Heart right ventricle (tissue), 16 donors: ENCODE results near the gene LIPT1. TPM values are rescaled to one million over a fixed set of nuclear protein-coding genes. Genes with fewer than 3 reads are reported as not detected.

ENCODE experiments used
- ATAC-seq, 8 donors: fragments of 200-7000 bp; cut with Tn5 transposase; one replicate each; pipeline ENCODE4 v1.9.1; 2020; ENCODE audit warnings: mild to moderate bottlenecking in 8 of 8, moderate library complexity in 8 of 8, moderate number of reproducible peaks in 1 of 8
- DNase-seq, 2 donors: peaks; one replicate each; pipeline ENCODE4 v3.0.0-alpha.2; 2020
- H3K27ac ChIP-seq, 10 donors: fragments of 200-600 bp; sonication (generic) in 2 of 10; one replicate each; pipeline versions ENCODE4 v1.5.0 to v1.8.0; 2020 to 2022; ENCODE audit warnings: mild to moderate bottlenecking in 3 of 10
- H3K27me3 ChIP-seq, 7 donors: fragments of 200-600 bp; one replicate each; pipeline ENCODE4 v1.8.0; 2021 to 2022; ENCODE audit warnings: mild to moderate bottlenecking in 2 of 7
- H3K36me3 ChIP-seq, 9 donors: fragments of 200-600 bp; sonication (generic) in 1 of 9; one replicate each; pipeline versions ENCODE4 v1.5.0 to v1.8.0; 2020 to 2022; ENCODE audit warnings: mild to moderate bottlenecking in 2 of 9
- H3K4me1 ChIP-seq, 9 donors: fragments of 200-600 bp; sonication (generic) in 1 of 9; one replicate each; pipeline versions ENCODE4 v1.5.0 to v1.8.0; 2020 to 2022; ENCODE audit warnings: mild to moderate bottlenecking in 4 of 9
- H3K4me3 ChIP-seq, 10 donors: fragments of 200-600 bp; sonication (generic) in 2 of 10; one replicate each; pipeline versions ENCODE4 v1.5.0 to v1.8.0; 2020 to 2022; ENCODE audit warnings: mild to moderate bottlenecking in 7 of 10, moderate library complexity in 2 of 10
- H3K9me3 ChIP-seq, 11 donors: fragments of 200-600 bp in 10 of 11; sonication (generic) in 2 of 11; one replicate each; pipeline versions ENCODE4 v1.5.0 to v1.8.0; 2013 to 2022; ENCODE audit warnings: mild to moderate bottlenecking in 2 of 11, control low read depth in 1 of 11, moderate library complexity in 1 of 11
- WGBS, 2 donors: extraction: QIAGEN DNeasy Blood & Tissue Kit; methylation state at CpG; one replicate each; pipeline ENCODE4 v1.1.7; 2013; ENCODE audit warnings: inconsistent platforms in 1 of 2; 5-methylcytosine and 5-hydroxymethylcytosine counted together
- intact Hi-C, 10 donors: fragments of 100-400 bp; cut with DNase I; formaldehyde crosslinking; loops; one replicate each; pipeline versions ENCODE4 v1.11.1 to v1.14.2; 2022
- long read RNA-seq, 3 donors: library from polyadenylated mRNA; unstranded; transcript quantifications; one replicate each; pipeline ENCODE4 v2.0.0, GENCODE V29; 2020 to 2021
- polyA plus RNA-seq, 2 donors: library from polyadenylated mRNA; stranded (reverse); fragments of 200-250 nt; gene quantifications; one replicate each; pipeline ENCODE4 v1.2.3, GENCODE V29; 2013
- total RNA-seq, 10 donors: library from RNA; stranded (reverse); fragmentation: NEBNext Ultra II Directional in 3 of 10; extraction: Animal tissue kit (Norgen Biotek cat#: 25700) in 3 of 10; gene quantifications; one replicate each; pipeline versions ENCODE4 v1.2.1 to v1.2.4, GENCODE V29; 2021 to 2023
- TF ChIP-seq, protein P1 (sequence below), 9 donors: fragments of 200-600 bp; sonication (generic) in 2 of 9; IDR thresholded peaks; one replicate each; pipeline versions ENCODE4 v1.5.0 to v1.8.0; 2021 to 2022; ENCODE audit warnings: antibody characterized with exemption in 9 of 9, mild to moderate bottlenecking in 5 of 9, moderate library complexity in 1 of 9
- donor health status: Arrhythmogenic right ventricular cardiomyopathy.
- donor health status: ischemic (EF 13 %, LVEDD 7.1; RV severe dilation, severe dysfunction).
- donor health status: healthy with polysubstance abuse.
- donor health status: DM: no; HTN: yes; CAD: no.
- donor health status: DM: no; HTN: no; CAD: no.
- donor health status: ischemic (EF 25% LVEDD 6.9; RV normal size, moderate dysfunction).
- donor health status: ischemic (EF 25% LVEDD 5.7; RV mildly dilated, moderate dysfunction).
- donor health status: healthy.
- donor health status: DM: yes; HTN: yes; CAD: no.
- donor health status: Ischemic cardiomyopathy.
- donor health status: ischemic (EF 35%, LVEDD 5.7; RV mildly dilated, moderate dysfunction).
- donor health status: nonischemic (EF 11% LVEDD 7.7; RV severe dilation, severe dysfunction).
- donor health status: DM: yes; HTN: yes; CAD: no.
- donor health status: PGD.
- donor health status: ischemic (EF 29% LVEDD 5.4; RV normal size, mild dysfunction).
- donor health status: nonischemic (EF 23%, LVEDD 6.1; RV moderate dilation, normal function).

The LIPT1 gene
- total RNA-seq (10 to 100 TPM in 1 of 10 donors, 1 to 10 TPM in 9; 6.2 to 10.1 (median 7.6) TPM), polyA plus RNA-seq (10 to 100 TPM in 1 of 2 donors, 1 to 10 TPM in 1; 4.2 to 18.5 TPM)
- long read RNA-seq, donor 1, partial matches to known transcripts, result 0 of 6 reads
- long read RNA-seq, donor 1, other reads (novel, unspliced or antisense), result 2 of 6 reads
- long read RNA-seq, donor 2, partial matches to known transcripts, result 0 of 5 reads
- long read RNA-seq, donor 2, other reads (novel, unspliced or antisense), result 0 of 5 reads
- long read RNA-seq, donor 3, partial matches to known transcripts, result 1 of 8 reads
- long read RNA-seq, donor 3, other reads (novel, unspliced or antisense), result 0 of 8 reads

DNA sequence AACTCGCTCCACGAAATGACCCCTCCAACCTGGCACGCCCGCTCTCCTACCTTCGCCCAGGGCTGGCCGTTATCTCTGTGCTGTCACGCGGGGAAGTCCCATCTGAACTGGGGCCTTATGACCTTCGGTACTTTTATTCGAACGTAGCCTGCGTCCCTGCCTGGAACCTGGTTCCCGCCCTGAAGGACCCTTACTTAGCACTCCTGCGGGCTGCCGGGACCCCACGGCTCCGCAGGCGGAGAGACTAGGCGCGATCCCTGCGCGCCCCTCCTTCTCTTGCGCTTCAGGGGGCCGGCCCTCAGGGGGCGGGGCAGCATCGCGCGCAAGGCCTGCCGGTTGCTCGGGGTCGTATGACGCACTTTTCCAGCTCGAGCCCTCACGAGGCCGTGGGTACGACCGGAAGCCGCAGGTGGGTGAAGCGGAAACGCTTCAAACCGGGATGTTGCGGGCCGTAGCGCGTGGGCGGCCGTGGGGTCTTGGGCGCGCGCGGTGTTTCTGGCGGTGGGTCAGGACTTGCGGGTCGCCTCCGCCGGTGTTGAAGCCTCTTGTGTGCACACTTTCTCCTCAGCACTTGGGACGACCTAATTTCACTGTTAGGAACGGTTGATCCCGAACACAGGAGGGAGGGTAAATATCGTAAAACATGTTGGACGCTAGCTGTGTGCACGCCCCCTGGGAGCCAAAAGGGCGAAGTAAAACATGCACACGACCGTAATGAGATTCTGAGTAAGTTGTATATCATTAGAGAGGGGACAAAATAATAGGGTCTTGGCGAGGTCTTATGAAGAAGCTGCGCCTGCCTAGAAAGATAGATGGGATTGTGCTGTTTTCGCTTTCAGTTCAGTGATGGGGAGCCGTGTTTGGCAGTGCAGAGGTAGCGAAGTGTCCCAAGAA, at the start of gene LIPT1, which contains the start of gene TSGA10:
Gene LIPT1, plus strand, starts transcription at position 325 of the 894 bp plus-strand sequence. CDS start 6,991 bp downstream, outside the sequence.
Gene TSGA10, minus strand, starts transcription at position 300 of the 894 bp plus-strand sequence. CDS start 45,503 bp downstream, outside the sequence.
- peaks cover 0 to 28% (median 22%) of the 10 kb centered on the region in 9 donors for H3K4me1 ChIP-seq
- peak within 1 kb of the TSS; percentile 64 to 85 (median 70) for H3K4me3 ChIP-seq
- TF ChIP-seq, protein P1, sequence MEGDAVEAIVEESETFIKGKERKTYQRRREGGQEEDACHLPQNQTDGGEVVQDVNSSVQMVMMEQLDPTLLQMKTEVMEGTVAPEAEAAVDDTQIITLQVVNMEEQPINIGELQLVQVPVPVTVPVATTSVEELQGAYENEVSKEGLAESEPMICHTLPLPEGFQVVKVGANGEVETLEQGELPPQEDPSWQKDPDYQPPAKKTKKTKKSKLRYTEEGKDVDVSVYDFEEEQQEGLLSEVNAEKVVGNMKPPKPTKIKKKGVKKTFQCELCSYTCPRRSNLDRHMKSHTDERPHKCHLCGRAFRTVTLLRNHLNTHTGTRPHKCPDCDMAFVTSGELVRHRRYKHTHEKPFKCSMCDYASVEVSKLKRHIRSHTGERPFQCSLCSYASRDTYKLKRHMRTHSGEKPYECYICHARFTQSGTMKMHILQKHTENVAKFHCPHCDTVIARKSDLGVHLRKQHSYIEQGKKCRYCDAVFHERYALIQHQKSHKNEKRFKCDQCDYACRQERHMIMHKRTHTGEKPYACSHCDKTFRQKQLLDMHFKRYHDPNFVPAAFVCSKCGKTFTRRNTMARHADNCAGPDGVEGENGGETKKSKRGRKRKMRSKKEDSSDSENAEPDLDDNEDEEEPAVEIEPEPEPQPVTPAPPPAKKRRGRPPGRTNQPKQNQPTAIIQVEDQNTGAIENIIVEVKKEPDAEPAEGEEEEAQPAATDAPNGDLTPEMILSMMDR (IDR thresholded peaks at IDR 0.05), result peak in 2 of 9 donors; percentile 10 to 17
- DNase-seq (peak; percentile 90 to 93), ATAC-seq (peak; percentile 98 to 100 (median 99))
- intact Hi-C loops, result loop anchor here in 2 of 10 donors (2.0 kb wide), 2 partner anchors 14 to 26 kb away; partner anchors contain the start of genes C2orf15 (in 1 of the 2), MITD1 (in 1 of the 2) and MRPL30 (in 1 of the 2)
- H3K36me3 ChIP-seq, result peaks cover 0 to 38% (median 7%) of the 10 kb centered on the region in 9 donors
- no peaks in the 10 kb centered on the region for H3K9me3 ChIP-seq
- H3K27ac ChIP-seq, result peak within 1 kb of the TSS; percentile 45 to 93 (median 88)
- no peaks in the 10 kb centered on the region for H3K27me3 ChIP-seq
- WGBS, 2 donors, result 0% methylated on average over 70 of the region's 70 CpGs

DNA sequence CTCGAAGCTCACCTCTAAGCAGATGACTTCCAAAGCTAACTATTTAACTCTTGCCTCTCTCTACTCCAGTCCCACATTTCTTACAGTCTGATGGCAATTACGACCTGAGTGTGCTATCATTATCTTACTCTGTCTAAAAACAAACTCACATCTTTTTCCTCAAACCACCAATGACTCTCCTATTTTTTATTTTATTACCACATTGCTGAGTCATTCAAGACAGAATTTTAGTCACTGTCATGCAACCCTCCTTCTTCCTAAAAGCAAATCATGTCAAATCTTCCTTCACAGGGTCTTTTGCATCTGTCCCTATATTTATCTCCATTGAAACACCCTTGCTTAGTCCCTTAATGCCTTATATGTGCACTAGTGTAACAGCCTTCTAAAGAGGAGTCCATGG, 47.9 kb upstream of the LIPT1 start:
- TF ChIP-seq, protein P1 (IDR thresholded peaks at IDR 0.05), result no peak
- intact Hi-C loops, result no loop called here
- Histone ChIP-seq H3K9me3 (no peaks in the 10 kb centered on the region), H3K36me3 (no peaks in the 10 kb centered on the region), H3K27me3 (peaks cover 0 to 4% (median 0%) of the 10 kb centered on the region in 7 donors), H3K4me3 (no peak overlapping the region), H3K27ac (no peak overlapping the region), H3K4me1 (peaks cover 0 to 5% (median 0%) of the 10 kb centered on the region in 9 donors)
- no peak for ATAC-seq
- DNase-seq, result no peak
- 42 to 53% methylated on average over 2 of the region's 2 CpGs for WGBS, 2 donors

DNA sequence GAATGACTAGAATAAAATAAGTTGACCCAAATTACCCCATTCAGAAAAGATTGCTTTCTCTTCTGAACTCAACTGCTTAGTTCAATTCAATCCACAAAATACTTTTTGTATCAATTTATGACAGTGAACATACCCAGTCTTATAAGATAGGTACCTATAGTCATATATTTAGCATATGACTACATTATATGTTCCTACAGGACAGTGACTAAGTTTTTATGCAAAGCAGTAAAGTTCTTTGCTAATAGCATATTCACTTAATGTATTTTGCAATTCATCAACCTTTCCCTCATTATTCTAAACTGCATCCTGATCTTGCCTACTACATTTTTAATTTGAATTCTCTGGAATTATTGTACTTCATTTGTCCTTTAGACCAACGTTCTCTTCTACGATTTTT, 43.5 kb upstream of the LIPT1 start:
- H3K9me3 ChIP-seq, result no peaks in the 10 kb centered on the region
- TF ChIP-seq, protein P1 (IDR thresholded peaks at IDR 0.05), result no peak
- no peak for ATAC-seq
- no peak for DNase-seq
- no peak overlapping the region for H3K27ac ChIP-seq
- WGBS, 2 donors, result 80 to 85% methylated on average over 2 of the region's 2 CpGs
- H3K36me3 ChIP-seq, result no peaks in the 10 kb centered on the region
- peaks cover 0 to 5% (median 0%) of the 10 kb centered on the region in 9 donors for H3K4me1 ChIP-seq
- H3K27me3 ChIP-seq, result peaks cover 0 to 4% (median 0%) of the 10 kb centered on the region in 7 donors
- intact Hi-C loops, result no loop called here
- no peak overlapping the region for H3K4me3 ChIP-seq

DNA sequence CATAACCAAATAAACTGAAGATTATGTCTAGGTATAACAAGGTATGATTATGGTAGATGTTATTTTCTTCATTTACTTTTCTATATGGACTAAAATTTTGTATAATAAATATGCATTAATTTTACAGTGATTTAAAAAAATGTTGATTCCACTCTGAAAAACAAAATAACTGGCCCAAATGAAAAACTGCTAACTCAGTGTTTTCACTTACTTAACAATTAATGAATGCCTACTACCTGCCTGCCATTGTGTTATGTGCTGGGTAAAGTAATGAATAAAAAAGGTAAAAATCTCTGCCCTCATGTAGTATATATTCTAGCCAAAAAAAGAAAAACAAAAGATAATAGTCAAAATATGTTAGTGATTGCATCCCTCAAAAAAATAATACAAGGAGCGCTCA, 42.8 kb upstream of the LIPT1 start:
- Histone ChIP-seq H3K9me3 (no peaks in the 10 kb centered on the region), H3K4me1 (peaks cover 0 to under 1% (median 0%) of the 10 kb centered on the region in 9 donors), H3K27me3 (peaks cover 0 to 4% (median 0%) of the 10 kb centered on the region in 7 donors), H3K36me3 (no peaks in the 10 kb centered on the region), H3K27ac (no peak overlapping the region), H3K4me3 (no peak overlapping the region)
- intact Hi-C loops, result no loop called here
- TF ChIP-seq, protein P1 (IDR thresholded peaks at IDR 0.05), result no peak
- DNase-seq, result no peak
- WGBS, 2 donors, result 98% methylated on average over 1 of the region's 1 CpG
- no peak for ATAC-seq
